Measurements from ENCODE around the gene S100A7A.
"Not testable (repeated sequence)": the region's sequence is repeated elsewhere in the genome, so short reads cannot be mapped to it uniquely, and the experiment has no call there.

Gene S100A7A

DNA sequence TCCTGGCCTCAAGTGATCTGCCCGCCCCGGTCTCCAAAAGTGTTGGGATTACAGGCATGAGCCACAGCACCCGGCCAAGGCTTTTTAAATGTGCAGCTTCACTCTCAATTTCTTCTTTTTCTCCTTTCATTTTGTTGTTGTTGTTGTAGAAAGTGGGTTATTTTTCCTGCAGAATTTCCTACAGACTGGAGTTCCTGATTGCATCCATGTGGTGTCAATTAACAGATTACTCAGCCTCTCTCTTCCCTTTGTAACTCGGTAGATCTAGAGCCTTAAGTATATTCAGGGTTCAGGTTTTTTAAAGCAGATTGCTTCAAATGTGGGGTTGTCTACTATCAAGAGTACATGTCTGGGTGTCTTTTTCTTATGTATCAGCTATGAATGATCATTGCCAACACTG is 32.5 kb downstream of the S100A7A start:
- not testable (repeated sequence) for H3K4me3 Mint-ChIP-seq, DNase-seq, H3K27ac Mint-ChIP-seq, ATAC-seq, H3K4me1 Mint-ChIP-seq, H3K9me3 Mint-ChIP-seq
- peaks cover 29% of the 10 kb centered on the region for H3K27me3 Mint-ChIP-seq

DNA sequence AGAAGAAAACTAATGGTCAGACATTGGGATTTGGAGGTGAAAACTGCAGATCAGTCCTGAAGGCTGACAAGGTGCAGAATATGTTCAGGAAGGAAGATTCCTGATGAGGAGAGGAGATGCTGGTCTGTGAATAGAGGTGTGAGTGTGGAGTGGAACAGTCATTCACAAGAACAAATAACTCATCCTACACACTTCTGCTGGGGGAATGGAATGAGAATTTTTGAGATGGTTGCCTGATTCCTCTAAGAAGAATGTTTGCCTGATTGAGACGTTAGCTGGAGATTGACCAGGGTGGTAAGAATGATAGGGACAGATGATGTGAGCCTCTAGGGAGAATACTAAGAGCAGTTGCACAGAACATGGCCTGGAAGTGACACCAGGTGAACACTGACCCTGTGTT is 40.1 kb downstream of the S100A7A start:
- no peak for DNase-seq
- Mint-ChIP-seq H3K27ac (no peak overlapping the region), H3K27me3 (peaks cover 31% of the 10 kb centered on the region), H3K9me3 (no peaks in the 10 kb centered on the region), H3K4me1 (no peaks in the 10 kb centered on the region), H3K4me3 (no peak overlapping the region)
- ATAC-seq: no peak

DNA sequence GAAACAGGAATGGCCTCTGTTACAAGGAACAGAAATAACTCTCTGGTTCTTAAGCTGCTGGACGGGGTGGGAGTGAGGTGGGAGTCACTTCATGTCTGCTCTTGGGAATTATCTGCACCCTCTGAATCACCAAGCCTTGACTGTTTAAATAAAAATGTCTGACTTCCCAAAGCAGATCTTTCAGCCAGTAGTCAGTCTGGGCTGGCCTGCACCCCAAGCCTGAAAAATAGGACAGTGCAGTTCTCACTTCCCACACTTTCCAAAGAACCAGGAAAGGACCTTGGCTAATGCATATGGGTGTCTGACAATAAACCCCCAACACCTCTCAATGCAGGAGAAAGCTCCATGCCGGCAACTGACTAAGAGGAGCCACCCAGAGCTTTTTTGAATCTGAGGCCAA is 43.3 kb downstream of the S100A7A start:
- ATAC-seq (no peak), DNase-seq (no peak)
- H3K27ac Mint-ChIP-seq: no peak overlapping the region
- no peaks in the 10 kb centered on the region for H3K9me3 Mint-ChIP-seq
- peaks cover 43% of the 10 kb centered on the region for H3K27me3 Mint-ChIP-seq
- H3K4me1 Mint-ChIP-seq: no peaks in the 10 kb centered on the region
- H3K4me3 Mint-ChIP-seq: no peak overlapping the region

DNA sequence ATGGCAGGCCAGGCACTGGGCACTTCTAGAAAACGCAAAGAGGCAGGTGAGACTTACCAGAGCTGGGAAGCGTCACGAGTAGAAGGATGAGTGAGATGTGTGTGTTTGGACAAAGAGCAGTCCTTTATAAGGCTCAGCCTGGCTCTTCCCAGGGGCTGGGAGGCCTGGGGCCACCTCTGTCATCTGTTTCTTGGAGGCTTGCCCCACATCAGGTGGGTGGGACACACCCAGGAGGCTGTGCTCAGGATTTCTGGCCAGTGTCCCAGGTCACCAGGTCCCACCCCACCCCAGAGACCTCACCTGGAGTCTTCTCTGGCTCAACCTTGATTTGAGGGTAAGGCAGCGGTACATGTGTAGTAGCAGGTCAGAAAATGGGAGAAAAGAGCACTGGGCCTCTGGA is 44.2 kb downstream of the S100A7A start, which contains the start of gene S100A7:
S100A7 (minus strand) TSS at position 101 of the 400 bp plus-strand sequence. CDS start 1,638 bp downstream, outside the sequence.
- Mint-ChIP-seq H3K4me3 (no peak within 1 kb of the TSS), H3K27ac (peak within 1 kb of the TSS in 1 of 2 donors; percentile 53), H3K9me3 (no peaks in the 10 kb centered on the region), H3K27me3 (peaks cover 46% of the 10 kb centered on the region), H3K4me1 (peaks cover under 1% of the 10 kb centered on the region)
- DNase-seq: no peak
- ATAC-seq: no peak

DNA sequence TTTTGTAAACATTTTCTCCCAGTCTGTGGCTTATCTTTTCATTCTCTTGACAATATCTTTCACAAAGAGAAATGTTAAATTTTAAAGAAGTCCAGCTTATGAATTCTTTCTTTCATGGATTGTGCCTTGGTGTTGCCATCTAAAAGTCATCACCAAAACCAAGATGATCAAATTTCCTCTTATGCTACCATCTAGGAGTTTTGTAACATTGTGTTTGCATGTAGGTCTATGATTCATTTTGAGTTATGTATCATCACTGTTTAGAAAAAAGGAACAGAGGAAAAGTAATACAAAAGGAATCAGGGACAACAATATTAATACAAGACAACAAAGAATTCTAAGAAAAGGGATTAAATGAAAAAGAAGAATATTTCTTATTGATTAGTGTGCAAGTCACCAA is 46.4 kb downstream of the S100A7A start:
- not testable (repeated sequence) for ATAC-seq

DNA sequence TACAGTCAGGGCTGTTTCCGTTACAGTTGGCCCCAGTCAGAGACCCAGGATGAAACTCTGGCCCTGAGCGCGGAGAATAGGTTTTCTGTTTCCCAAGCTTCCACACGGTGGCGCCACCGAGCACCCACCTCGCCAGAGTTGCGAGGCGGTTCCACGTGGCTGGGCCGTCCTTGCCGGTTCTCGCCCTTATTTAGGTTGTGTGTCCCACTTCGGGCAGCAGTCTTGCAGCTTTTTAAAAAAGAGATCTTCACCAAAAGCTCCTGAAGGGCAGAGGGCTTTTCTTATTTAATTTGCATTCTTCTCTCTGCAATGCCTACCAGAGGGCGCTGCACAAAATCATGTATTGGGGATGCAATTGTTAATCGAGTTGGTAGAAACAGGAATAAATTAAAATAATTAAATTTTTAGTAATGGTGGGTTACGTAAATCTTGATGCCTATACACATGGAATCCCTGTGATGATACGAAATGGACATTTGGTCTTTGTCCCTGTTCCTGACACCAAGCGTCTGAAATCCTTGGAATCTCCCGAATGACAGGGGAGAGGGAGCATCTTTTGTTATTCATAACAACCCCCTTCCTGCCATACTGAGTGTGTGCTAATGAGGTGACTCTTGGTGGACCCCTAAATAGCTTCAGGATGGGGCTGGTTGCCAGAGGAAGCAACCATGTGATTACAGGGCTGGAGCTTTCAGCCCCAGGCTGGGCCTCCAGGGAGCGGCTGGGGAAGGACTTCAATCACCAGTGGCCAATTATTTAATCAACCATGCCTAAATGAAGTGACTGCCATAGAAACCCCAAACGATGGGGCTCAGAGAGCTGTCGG is 49.7 kb downstream of the S100A7A start:
- peak; percentile 79 for ATAC-seq
- Mint-ChIP-seq H3K9me3 (peaks cover 5 to 9% of the 10 kb centered on the region in 2 donors), H3K27me3 (peaks cover 48% of the 10 kb centered on the region), H3K4me1 (peaks cover 4% of the 10 kb centered on the region), H3K4me3 (no peak overlapping the region), H3K27ac (no peak overlapping the region)
- DNase-seq: peak; percentile 64 to 66

More for the DNA sequence above, 46.4 kb downstream of the S100A7A start:
- not testable (repeated sequence) for H3K27ac Mint-ChIP-seq, H3K4me3 Mint-ChIP-seq, DNase-seq, H3K9me3 Mint-ChIP-seq, H3K4me1 Mint-ChIP-seq
- H3K27me3 Mint-ChIP-seq: peaks cover 36% of the 10 kb centered on the region

DNA sequence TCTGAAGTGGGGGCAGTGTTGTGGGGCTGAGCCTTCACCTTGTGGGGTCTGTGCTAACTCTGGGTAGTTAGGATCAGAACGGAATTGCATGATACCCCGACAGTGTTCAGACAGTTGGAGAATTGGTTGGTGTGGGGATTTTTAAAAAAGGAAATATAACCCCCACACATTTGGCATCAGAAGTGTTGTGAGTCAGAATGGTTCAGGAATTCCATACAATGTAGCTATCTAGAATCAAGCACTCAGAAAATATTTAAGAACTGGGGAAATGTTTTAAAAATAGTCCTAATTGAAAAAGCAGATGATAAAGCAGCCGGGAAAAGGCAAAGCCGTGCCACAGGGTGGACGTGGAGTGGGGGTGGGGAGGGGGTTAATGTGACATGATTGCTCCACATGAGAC is 50.6 kb downstream of the S100A7A start:
- peaks cover 4% of the 10 kb centered on the region for H3K4me1 Mint-ChIP-seq
- peaks cover 10 to 11% of the 10 kb centered on the region in 2 donors for H3K9me3 Mint-ChIP-seq
- no peak for DNase-seq
- no peak for ATAC-seq
- no peak overlapping the region for H3K4me3 Mint-ChIP-seq
- H3K27ac Mint-ChIP-seq: no peak overlapping the region
- peaks cover 50% of the 10 kb centered on the region for H3K27me3 Mint-ChIP-seq

DNA sequence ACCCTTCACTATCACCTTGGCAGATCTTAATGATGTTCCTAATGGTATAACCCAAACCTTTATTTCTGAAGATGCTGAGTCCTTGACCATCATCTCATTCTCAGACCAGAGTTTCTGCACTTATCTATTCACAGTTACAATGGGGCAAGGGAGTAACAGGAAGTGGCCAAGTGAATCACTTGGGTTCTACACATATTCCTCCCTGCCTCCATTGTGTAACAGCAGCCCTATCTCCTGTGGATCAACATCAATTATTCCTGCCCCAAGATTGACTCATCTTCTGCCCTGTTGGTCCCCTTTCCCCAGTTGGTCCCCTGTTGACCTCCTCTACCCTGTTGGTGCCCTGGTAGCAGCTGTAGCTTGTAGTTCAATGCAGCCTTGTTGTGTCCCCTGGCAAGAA is 54.4 kb downstream of the S100A7A start:
- H3K4me3 Mint-ChIP-seq: no peak overlapping the region
- no peak for DNase-seq
- ATAC-seq: no peak
- no peak overlapping the region for H3K27ac Mint-ChIP-seq
- peaks cover 35% of the 10 kb centered on the region for H3K27me3 Mint-ChIP-seq
- peaks cover 2% of the 10 kb centered on the region for H3K4me1 Mint-ChIP-seq
- peaks cover 21 to 25% of the 10 kb centered on the region in 2 donors for H3K9me3 Mint-ChIP-seq
